ENCODE data around the gene TULP4. TPM values are rescaled to one million over a fixed set of nuclear protein-coding genes. Genes with fewer than 3 reads are reported as not detected.

Gene TULP4
- total and polyA plus RNA-seq, 2 of the 8 experiments (the other 6 are each of a cell fraction or from before 2014, with no cell fraction given): 7.7 to 51.6 TPM

DNA sequence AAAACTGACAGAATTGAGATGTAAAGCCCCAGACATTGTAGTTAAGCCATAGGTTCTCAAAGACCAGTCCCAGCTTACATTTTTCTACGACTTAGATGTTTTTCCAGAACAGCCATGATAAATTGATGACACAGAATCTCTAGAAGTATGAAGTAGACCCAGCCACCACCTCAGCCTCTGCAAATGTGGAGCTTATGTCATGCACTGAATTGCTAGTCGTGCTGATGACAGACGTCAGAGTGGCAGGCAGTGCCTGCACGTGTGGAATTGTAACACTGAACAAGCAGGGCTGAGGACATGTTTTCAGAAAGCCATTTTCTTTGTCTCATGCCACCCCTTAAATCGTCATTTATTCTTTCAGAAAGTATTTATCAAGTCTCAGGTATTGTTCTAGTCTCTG lies 175.2 kb downstream of the TULP4 start:
- Histone ChIP-seq H3K23ac (ENCODE audit: insufficient read length) (no peak overlapping the region), H3K23me2 (ENCODE audit: low read depth, low read length) (no peaks in the 10 kb centered on the region), H2BK12ac (ENCODE audit: low read depth, low read length) (no peak overlapping the region), H3K36me3 (ENCODE audit: control insufficient read depth in 2 of 4, insufficient read depth in 4 of 4, low read length in 3 of 4) (peaks cover 0 to 5% (median 0%) of the 10 kb centered on the region in 4 experiments; a peak in 2 of 8 replicates), H3K27me3 (replicated peaks in 1 of 4; ENCODE audit: control insufficient read depth in 3 of 4, extremely low read depth in 1 of 4, insufficient read depth in 3 of 4, low read length in 3 of 4) (no peaks in the 10 kb centered on the region), H3K9ac (replicated peaks in 1 of 4; ENCODE audit: extremely low read depth in 1 of 4, low read depth in 3 of 4, low read length in 3 of 4) (no peak overlapping the region), H3K9me3 (ENCODE audit: insufficient read depth in 2 of 2, low read depth in 1 of 2, low read length in 1 of 2) (no peaks in the 10 kb centered on the region), H4K91ac (replicated peaks; ENCODE audit: insufficient read length, low read length) (no peak overlapping the region), H3K56ac (replicated peaks; ENCODE audit: insufficient read length, low read depth, low read length) (no peak overlapping the region), H3K4ac (replicated peaks; ENCODE audit: insufficient read length, low read depth, low read length) (no peak overlapping the region), H4K8ac (ENCODE audit: extremely low read depth, insufficient read depth, low read length) (no peak overlapping the region), H4K5ac (ENCODE audit: insufficient read length, low read depth, low read length) (no peak overlapping the region), H2BK5ac (ENCODE audit: low read depth, low read length) (no peak overlapping the region), H3K14ac (ENCODE audit: insufficient read length) (no peak overlapping the region), H3K18ac (ENCODE audit: extremely low read depth, low read length) (no peak overlapping the region), H2AK5ac (ENCODE audit: low read depth, low read length) (no peak overlapping the region), H3K79me2 (ENCODE audit: control insufficient read depth in 1 of 2, insufficient read depth in 2 of 2, low read length in 2 of 2) (no peaks in the 10 kb centered on the region), H3K27ac (ENCODE audit: low read depth, low read length) (no peak overlapping the region), H3K4me2 (ENCODE audit: insufficient read depth in 1 of 2, low read depth in 2 of 2, low read length in 2 of 2) (no peak overlapping the region), H3K4me1 (replicated peaks in 1 of 4; ENCODE audit: control insufficient read depth in 3 of 4, insufficient read depth in 4 of 4, low read length in 3 of 4) (no peaks in the 10 kb centered on the region), H2BK120ac (replicated peaks; ENCODE audit: low read depth, low read length) (no peak overlapping the region), H3K4me3 (ENCODE audit: extremely low read depth in 1 of 4, insufficient read depth in 2 of 4, low read depth in 3 of 4, low read length in 4 of 4) (no peak overlapping the region), H4K20me1 (replicated peaks in 1 of 2; ENCODE audit: control insufficient read depth in 1 of 2, insufficient read depth in 2 of 2, low read length in 2 of 2) (no peaks in the 10 kb centered on the region), H2BK20ac (ENCODE audit: low read length) (no peak overlapping the region), H2BK15ac (ENCODE audit: low read length) (no peak overlapping the region), H2AFZ (ENCODE audit: low read length) (no peak overlapping the region), H3K79me1 (ENCODE audit: low read depth, low read length) (no peaks in the 10 kb centered on the region)
- ChIA-PET CTCF (ENCODE audit: partially characterized antibody) (interaction anchor here (0.7 to 1.8 kb wide), 8 partner anchors 9 to 267 kb away, joined by 3 to 6 read pairs (median 4); no protein-coding TSS in a partner anchor), POLR2A (ENCODE audit: partially characterized antibody) (interaction anchor here (0.6 to 1.0 kb wide), 3 partner anchors 14 to 259 kb away, joined by 3 to 4 read pairs (median 3); no protein-coding TSS in a partner anchor)
- 89% methylated on average over 5 of the region's 5 CpGs; no CpG with 5 or more reads in 1 of the 2 experiments for WGBS, 2 experiments (ENCODE audit: extremely low coverage in 1 of 2, insufficient coverage in 1 of 2, insufficient read length in 1 of 2, insufficient replicate concordance in 2 of 2, low coverage in 1 of 2, low lambda C conversion rate in 2 of 2, missing lambda C conversion rate in 1 of 2)
- no peak for FAIRE-seq
- no peak for DNase-seq (ENCODE audit: low read depth in 1 of 2, low spot score in 2 of 2)
- TF ChIP-seq TAF7 (optimal IDR thresholded peaks at IDR 0.05; ENCODE audit: borderline replicate concordance, low read depth, low read length) (no peak), SP2 (IDR thresholded peaks at IDR 0.05; ENCODE audit: low read length) (no peak), KDM1A (IDR thresholded peaks at IDR 0.05; ENCODE audit: borderline replicate concordance, low read length) (no peak), RFX5 (IDR thresholded peaks at IDR 0.05; ENCODE audit: borderline replicate concordance, low read depth, low read length) (no peak), SIN3A (conservative IDR thresholded peaks at IDR 0.05 in 1 of 2, IDR thresholded peaks at IDR 0.05 in 1 of 2; ENCODE audit: low read depth in 1 of 2, low read length in 2 of 2) (no peak), GABPA (IDR thresholded peaks at IDR 0.05; ENCODE audit: borderline replicate concordance, insufficient read depth, low read length) (no peak), BRCA1 (IDR thresholded peaks at IDR 0.05; ENCODE audit: low read depth, low read length) (no peak), EP300 (IDR thresholded peaks at IDR 0.05; ENCODE audit: borderline replicate concordance in 1 of 2, low read depth in 2 of 2, low read length in 2 of 2) (no peak), FOSL1 (IDR thresholded peaks at IDR 0.05; ENCODE audit: insufficient read depth, low read depth, low read length) (no peak), PHF8 (conservative IDR thresholded peaks at IDR 0.05; ENCODE audit: low read depth, low read length) (no peak), CBX5 (IDR thresholded peaks at IDR 0.05; ENCODE audit: low read depth, low read length) (no peak)
- TF ChIP-seq, protein P1, sequence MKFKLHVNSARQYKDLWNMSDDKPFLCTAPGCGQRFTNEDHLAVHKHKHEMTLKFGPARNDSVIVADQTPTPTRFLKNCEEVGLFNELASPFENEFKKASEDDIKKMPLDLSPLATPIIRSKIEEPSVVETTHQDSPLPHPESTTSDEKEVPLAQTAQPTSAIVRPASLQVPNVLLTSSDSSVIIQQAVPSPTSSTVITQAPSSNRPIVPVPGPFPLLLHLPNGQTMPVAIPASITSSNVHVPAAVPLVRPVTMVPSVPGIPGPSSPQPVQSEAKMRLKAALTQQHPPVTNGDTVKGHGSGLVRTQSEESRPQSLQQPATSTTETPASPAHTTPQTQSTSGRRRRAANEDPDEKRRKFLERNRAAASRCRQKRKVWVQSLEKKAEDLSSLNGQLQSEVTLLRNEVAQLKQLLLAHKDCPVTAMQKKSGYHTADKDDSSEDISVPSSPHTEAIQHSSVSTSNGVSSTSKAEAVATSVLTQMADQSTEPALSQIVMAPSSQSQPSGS (IDR thresholded peaks at IDR 0.05; ENCODE audit: low read length): no peak
